ENCODE results near the gene IPMK. TPM values are rescaled to one million over a fixed set of nuclear protein-coding genes. Genes with fewer than 3 reads are reported as not detected.

Gene IPMK
- total RNA-seq, 4 donors from 2014 or later, result 5.7 to 16.0 (median 10.4) TPM

- TF ChIP-seq CTCF (IDR thresholded peaks at IDR 0.05; ENCODE audit: low read depth), result no peak
Measured at GRCh38 chr10:58278962-58279307, 11.2 kb upstream of the IPMK start.

- TF ChIP-seq CTCF (IDR thresholded peaks at IDR 0.05; ENCODE audit: low read depth), result no peak
Measured at GRCh38 chr10:58278274-58278961, 10.7 kb upstream of the IPMK start.

- no peak for TF ChIP-seq CTCF (IDR thresholded peaks at IDR 0.05; ENCODE audit: low read depth)
Measured at GRCh38 chr10:58275908-58276307, 8.2 kb upstream of the IPMK start.

- TF ChIP-seq CTCF (IDR thresholded peaks at IDR 0.05; ENCODE audit: low read depth), result no peak
Measured at GRCh38 chr10:58275261-58275660, 7.6 kb upstream of the IPMK start.

GRCh38 chr10:58269782-58270290, 2.1 kb upstream of the IPMK start:
- TF ChIP-seq CTCF (IDR thresholded peaks at IDR 0.05; ENCODE audit: low read depth), result no peak

- TF ChIP-seq CTCF (IDR thresholded peaks at IDR 0.05; ENCODE audit: low read depth), result no peak
Measured at GRCh38 chr10:58268946-58269781, 1.5 kb upstream of the IPMK start, which contains the start of gene CISD1. TSS of gene CISD1 (plus strand) at chr10:58269162. CDS start at chr10:58269274, 112 bp downstream.

GRCh38 chr10:58268454-58268945, 806 bp upstream of the IPMK start:
- no peak for TF ChIP-seq CTCF (IDR thresholded peaks at IDR 0.05; ENCODE audit: low read depth)
